ENCODE measurements around the gene MEIS1. TPM values are rescaled to one million over a fixed set of nuclear protein-coding genes. Genes with fewer than 3 reads are reported as not detected.

MEIS1 gene
- total RNA-seq, 2 experiments from 2014 or later, result 5.4 to 7.3 TPM

GRCh38 chr2:66423391-66424124, 11.4 kb upstream of the MEIS1 start:
- no peaks in the 10 kb centered on the region for H4K20me1 ChIP-seq (ENCODE audit: insufficient read depth, low read length)
- H3K4me3 ChIP-seq (ENCODE audit: low read depth, low read length, poor library complexity, severe bottlenecking), result no peak overlapping the region
- H3K36me3 ChIP-seq (ENCODE audit: insufficient read depth, low read length), result no peaks in the 10 kb centered on the region
- ChIA-PET POLR2A (interaction anchor here (1.0 kb wide), 1 partner anchor 8 kb away, joined by 3 read pairs; no protein-coding TSS in a partner anchor), CTCF (ENCODE audit: unreplicated experiment) (no interaction called here)
- DNase-seq (ENCODE audit: low spot score), result no peak
- H2AFZ ChIP-seq (ENCODE audit: low read length), result no peak overlapping the region
- H3K27ac ChIP-seq (ENCODE audit: low read depth, low read length, poor library complexity, severe bottlenecking), result no peak overlapping the region
- H3K4me1 ChIP-seq (ENCODE audit: insufficient read depth, low read length, poor library complexity, severe bottlenecking), result no peaks in the 10 kb centered on the region
- H3K79me2 ChIP-seq (ENCODE audit: insufficient read depth, low read depth, low read length), result no peaks in the 10 kb centered on the region
- TF ChIP-seq EZH2phosphoT487 (IDR thresholded peaks at IDR 0.05; ENCODE audit: borderline replicate concordance, low read depth, low read length) (no peak), CTCF (conservative IDR thresholded peaks at IDR 0.05; ENCODE audit: low read length) (no peak)
- intact Hi-C loops (cut with micrococcal nuclease; ENCODE audit: unreplicated experiment), result no loop called here
- no peaks in the 10 kb centered on the region for H3K9me2 ChIP-seq (ENCODE audit: insufficient read depth, low read length)
- BruUV-seq (replicated peaks), result no TSS peak
- H3K9me3 ChIP-seq (ENCODE audit: low read length), result no peaks in the 10 kb centered on the region
- H3K4me2 ChIP-seq (ENCODE audit: low read length), result no peak overlapping the region

GRCh38 chr2:66426244-66427111, 8.4 kb upstream of the MEIS1 start:
- H3K4me1 ChIP-seq (ENCODE audit: insufficient read depth, low read length, poor library complexity, severe bottlenecking), result no peaks in the 10 kb centered on the region
- BruUV-seq (replicated peaks), result no TSS peak
- DNase-seq (ENCODE audit: low spot score), result no peak
- no peak overlapping the region for H2AFZ ChIP-seq (ENCODE audit: low read length)
- H3K4me2 ChIP-seq (ENCODE audit: low read length), result no peak overlapping the region
- TF ChIP-seq EZH2phosphoT487 (IDR thresholded peaks at IDR 0.05; ENCODE audit: borderline replicate concordance, low read depth, low read length), result no peak
- TF ChIP-seq CTCF (conservative IDR thresholded peaks at IDR 0.05; ENCODE audit: low read length), result no peak
- no peaks in the 10 kb centered on the region for H3K36me3 ChIP-seq (ENCODE audit: insufficient read depth, low read length)
- no peak overlapping the region for H3K4me3 ChIP-seq (ENCODE audit: low read depth, low read length, poor library complexity, severe bottlenecking)
- CTCF ChIA-PET (ENCODE audit: unreplicated experiment), result no interaction called here
- H3K79me2 ChIP-seq (ENCODE audit: insufficient read depth, low read depth, low read length), result no peaks in the 10 kb centered on the region
- no peaks in the 10 kb centered on the region for H3K9me3 ChIP-seq (ENCODE audit: low read length)
- no peaks in the 10 kb centered on the region for H3K9me2 ChIP-seq (ENCODE audit: insufficient read depth, low read length)
- H4K20me1 ChIP-seq (ENCODE audit: insufficient read depth, low read length), result no peaks in the 10 kb centered on the region
- POLR2A ChIA-PET, result interaction anchor here (0.5 kb wide), 1 partner anchor 13 kb away, joined by 3 read pairs; no protein-coding TSS in a partner anchor
- intact Hi-C loops (cut with micrococcal nuclease; ENCODE audit: unreplicated experiment), result no loop called here
- H3K27ac ChIP-seq (ENCODE audit: low read depth, low read length, poor library complexity, severe bottlenecking), result no peak overlapping the region
